ENCODE measurements around the gene HTR7. TPM values are rescaled to one million over a fixed set of nuclear protein-coding genes. Genes with fewer than 3 reads are reported as not detected.
A peak's percentile ranks its signal among the peaks of the same experiment; 100 is the strongest.

The HTR7 gene
- total RNA-seq, 1 experiment from 2014 or later, result 0.33 TPM

- no peaks in the 10 kb centered on the region for H3K4me1 ChIP-seq (ENCODE audit: control insufficient read depth, insufficient read depth, low read length)
- H3K36me3 ChIP-seq (ENCODE audit: control insufficient read depth, insufficient read depth, low read length), result no peaks in the 10 kb centered on the region
- no peak for TF ChIP-seq TCF7L2 (IDR thresholded peaks at IDR 0.05; ENCODE audit: low read depth, low read length)
- TF ChIP-seq, protein P1, sequence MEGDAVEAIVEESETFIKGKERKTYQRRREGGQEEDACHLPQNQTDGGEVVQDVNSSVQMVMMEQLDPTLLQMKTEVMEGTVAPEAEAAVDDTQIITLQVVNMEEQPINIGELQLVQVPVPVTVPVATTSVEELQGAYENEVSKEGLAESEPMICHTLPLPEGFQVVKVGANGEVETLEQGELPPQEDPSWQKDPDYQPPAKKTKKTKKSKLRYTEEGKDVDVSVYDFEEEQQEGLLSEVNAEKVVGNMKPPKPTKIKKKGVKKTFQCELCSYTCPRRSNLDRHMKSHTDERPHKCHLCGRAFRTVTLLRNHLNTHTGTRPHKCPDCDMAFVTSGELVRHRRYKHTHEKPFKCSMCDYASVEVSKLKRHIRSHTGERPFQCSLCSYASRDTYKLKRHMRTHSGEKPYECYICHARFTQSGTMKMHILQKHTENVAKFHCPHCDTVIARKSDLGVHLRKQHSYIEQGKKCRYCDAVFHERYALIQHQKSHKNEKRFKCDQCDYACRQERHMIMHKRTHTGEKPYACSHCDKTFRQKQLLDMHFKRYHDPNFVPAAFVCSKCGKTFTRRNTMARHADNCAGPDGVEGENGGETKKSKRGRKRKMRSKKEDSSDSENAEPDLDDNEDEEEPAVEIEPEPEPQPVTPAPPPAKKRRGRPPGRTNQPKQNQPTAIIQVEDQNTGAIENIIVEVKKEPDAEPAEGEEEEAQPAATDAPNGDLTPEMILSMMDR (IDR thresholded peaks at IDR 0.05), result peak; percentile 85
- POLR2A ChIA-PET, result no interaction called here
- peak; percentile 38 for DNase-seq (ENCODE audit: low read depth, low spot score)
- no peaks in the 10 kb centered on the region for H3K9me3 ChIP-seq (ENCODE audit: control insufficient read depth, insufficient read depth, low read depth, low read length)
- CTCF ChIA-PET, result interaction anchor here (0.9 to 1.4 kb wide), 2 partner anchors 37 to 112 kb away, joined by 3 read pairs; no protein-coding TSS in a partner anchor
- ATAC-seq, result peak; percentile 95
- no peak overlapping the region for H3K27ac ChIP-seq (ENCODE audit: low read length)
- no TSS peak for BruUV-seq (replicated peaks)
- peaks cover 2% of the 10 kb centered on the region for H3K27me3 ChIP-seq (ENCODE audit: control insufficient read depth, insufficient read depth, low read length)
- in situ Hi-C loops (cut with HindIII; ENCODE audit: low pct_unique_long_range_greater_than_20kb, low sequenced_read_pairs) (no loop called here), intact Hi-C loops (cut with micrococcal nuclease; ENCODE audit: unreplicated experiment) (loop anchor here (1.0 to 2.0 kb wide), 3 partner anchors 37 to 119 kb away; partner anchors contain the start of gene RPP30)
- no peak overlapping the region for H3K4me3 ChIP-seq (ENCODE audit: low read depth in 2 of 2, low read length in 2 of 2)
Measured at GRCh38 chr10:90751107-90751997, 106.5 kb downstream of the HTR7 start.

GRCh38 chr10:90746829-90747228 lies 111.0 kb downstream of the HTR7 start:
- Histone ChIP-seq H3K27ac (ENCODE audit: low read length) (no peak overlapping the region), H3K36me3 (ENCODE audit: control insufficient read depth, insufficient read depth, low read length) (no peaks in the 10 kb centered on the region), H3K9me3 (ENCODE audit: control insufficient read depth, insufficient read depth, low read depth, low read length) (no peaks in the 10 kb centered on the region), H3K4me3 (ENCODE audit: low read depth in 2 of 2, low read length in 2 of 2) (no peak overlapping the region), H3K27me3 (ENCODE audit: control insufficient read depth, insufficient read depth, low read length) (no peaks in the 10 kb centered on the region; the same call in 1 of the 2 replicates), H3K4me1 (ENCODE audit: control insufficient read depth, insufficient read depth, low read length) (no peaks in the 10 kb centered on the region)
- ChIA-PET CTCF (no interaction called here), POLR2A (no interaction called here)
- intact Hi-C loops (cut with micrococcal nuclease; ENCODE audit: unreplicated experiment) (no loop called here), in situ Hi-C loops (cut with HindIII; ENCODE audit: low pct_unique_long_range_greater_than_20kb, low sequenced_read_pairs) (no loop called here)
- ATAC-seq (no peak), DNase-seq (ENCODE audit: low read depth, low spot score) (no peak)
- TF ChIP-seq SIN3A (IDR thresholded peaks at IDR 0.05; ENCODE audit: borderline replicate concordance, insufficient read depth, low read depth, low read length) (no peak), TCF7L2 (IDR thresholded peaks at IDR 0.05; ENCODE audit: low read depth, low read length) (no peak), POLR2AphosphoS5 (IDR thresholded peaks at IDR 0.05; ENCODE audit: low read depth, low read length) (no peak)
- TF ChIP-seq, protein P2, sequence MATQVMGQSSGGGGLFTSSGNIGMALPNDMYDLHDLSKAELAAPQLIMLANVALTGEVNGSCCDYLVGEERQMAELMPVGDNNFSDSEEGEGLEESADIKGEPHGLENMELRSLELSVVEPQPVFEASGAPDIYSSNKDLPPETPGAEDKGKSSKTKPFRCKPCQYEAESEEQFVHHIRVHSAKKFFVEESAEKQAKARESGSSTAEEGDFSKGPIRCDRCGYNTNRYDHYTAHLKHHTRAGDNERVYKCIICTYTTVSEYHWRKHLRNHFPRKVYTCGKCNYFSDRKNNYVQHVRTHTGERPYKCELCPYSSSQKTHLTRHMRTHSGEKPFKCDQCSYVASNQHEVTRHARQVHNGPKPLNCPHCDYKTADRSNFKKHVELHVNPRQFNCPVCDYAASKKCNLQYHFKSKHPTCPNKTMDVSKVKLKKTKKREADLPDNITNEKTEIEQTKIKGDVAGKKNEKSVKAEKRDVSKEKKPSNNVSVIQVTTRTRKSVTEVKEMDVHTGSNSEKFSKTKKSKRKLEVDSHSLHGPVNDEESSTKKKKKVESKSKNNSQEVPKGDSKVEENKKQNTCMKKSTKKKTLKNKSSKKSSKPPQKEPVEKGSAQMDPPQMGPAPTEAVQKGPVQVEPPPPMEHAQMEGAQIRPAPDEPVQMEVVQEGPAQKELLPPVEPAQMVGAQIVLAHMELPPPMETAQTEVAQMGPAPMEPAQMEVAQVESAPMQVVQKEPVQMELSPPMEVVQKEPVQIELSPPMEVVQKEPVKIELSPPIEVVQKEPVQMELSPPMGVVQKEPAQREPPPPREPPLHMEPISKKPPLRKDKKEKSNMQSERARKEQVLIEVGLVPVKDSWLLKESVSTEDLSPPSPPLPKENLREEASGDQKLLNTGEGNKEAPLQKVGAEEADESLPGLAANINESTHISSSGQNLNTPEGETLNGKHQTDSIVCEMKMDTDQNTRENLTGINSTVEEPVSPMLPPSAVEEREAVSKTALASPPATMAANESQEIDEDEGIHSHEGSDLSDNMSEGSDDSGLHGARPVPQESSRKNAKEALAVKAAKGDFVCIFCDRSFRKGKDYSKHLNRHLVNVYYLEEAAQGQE (IDR thresholded peaks at IDR 0.05; ENCODE audit: insufficient read depth in 1 of 2, low read depth in 2 of 2, low read length in 1 of 2), result no peak
- TF ChIP-seq, protein P1 (IDR thresholded peaks at IDR 0.05), result no peak
- no TSS peak for BruUV-seq (replicated peaks)
